ENCODE measurements around the gene FSHR.

The FSHR gene

GRCh38 chr2:48944956-48945355 lies 209.4 kb downstream of the FSHR start:
- no peak overlapping the region for H3K4me3 Mint-ChIP-seq
- no peaks in the 10 kb centered on the region for H3K36me3 Mint-ChIP-seq (ENCODE audit: low read depth)
- no peak for TF ChIP-seq CTCF (IDR thresholded peaks at IDR 0.05; ENCODE audit: unreplicated experiment in 3 of 3)
- no peak overlapping the region for H3K27ac Mint-ChIP-seq
- H3K4me1 Mint-ChIP-seq: peaks cover 23% of the 10 kb centered on the region
- no peaks in the 10 kb centered on the region for H3K27me3 Mint-ChIP-seq (ENCODE audit: low read depth)
- no peaks in the 10 kb centered on the region for H3K9me3 Mint-ChIP-seq

DNA sequence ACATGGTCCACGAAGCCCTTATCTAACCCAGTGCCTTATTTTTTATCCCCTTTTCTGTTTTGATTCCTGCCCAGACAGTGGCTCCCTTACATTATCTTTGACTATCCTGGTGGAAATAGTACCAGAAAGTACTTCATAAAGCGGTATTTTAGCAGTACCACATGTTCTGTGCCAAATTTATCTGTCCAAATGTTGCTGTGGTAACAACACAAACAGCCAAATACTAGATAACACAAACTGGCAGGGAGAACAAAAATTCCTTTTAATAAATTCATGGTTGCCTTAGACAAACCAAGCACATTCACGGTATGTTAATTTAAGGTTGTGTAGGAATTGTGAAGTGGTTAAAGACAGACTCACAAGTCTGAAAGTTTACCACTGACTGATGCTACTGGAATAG lies 210.9 kb downstream of the FSHR start:
- TF ChIP-seq CTCF (IDR thresholded peaks at IDR 0.05; ENCODE audit: unreplicated experiment in 3 of 3): no peak
- H3K9me3 Mint-ChIP-seq: no peaks in the 10 kb centered on the region
- no peaks in the 10 kb centered on the region for H3K36me3 Mint-ChIP-seq (ENCODE audit: low read depth)
- H3K4me3 Mint-ChIP-seq: no peak overlapping the region
- H3K27me3 Mint-ChIP-seq (ENCODE audit: low read depth): no peaks in the 10 kb centered on the region
- H3K27ac Mint-ChIP-seq: no peak overlapping the region
- H3K4me1 Mint-ChIP-seq: peaks cover 19% of the 10 kb centered on the region

DNA sequence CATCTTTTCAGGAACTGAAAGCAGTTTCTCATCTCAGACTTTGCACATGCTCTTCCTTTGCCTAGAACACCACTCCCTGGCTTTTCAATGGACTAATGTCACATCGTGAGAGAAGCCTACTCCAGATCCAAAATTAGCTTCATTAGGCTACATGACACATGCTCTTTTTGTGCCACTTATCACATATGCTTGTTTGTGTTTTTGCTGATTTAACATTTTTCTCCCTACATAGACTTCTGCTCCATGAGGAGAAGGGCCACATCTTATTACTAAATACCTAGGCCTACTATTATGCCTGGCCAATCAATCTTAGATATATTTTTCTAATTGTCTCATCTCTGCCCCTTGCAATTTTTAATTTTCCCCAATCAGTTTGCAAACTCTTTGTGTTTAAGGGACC lies 212.4 kb downstream of the FSHR start:
- TF ChIP-seq CTCF (IDR thresholded peaks at IDR 0.05; ENCODE audit: unreplicated experiment in 3 of 3): no peak
- peaks cover 3% of the 10 kb centered on the region for H3K27me3 Mint-ChIP-seq (ENCODE audit: low read depth)
- no peaks in the 10 kb centered on the region for H3K9me3 Mint-ChIP-seq
- H3K36me3 Mint-ChIP-seq (ENCODE audit: low read depth): no peaks in the 10 kb centered on the region
- no peak overlapping the region for H3K27ac Mint-ChIP-seq
- no peak overlapping the region for H3K4me3 Mint-ChIP-seq
- H3K4me1 Mint-ChIP-seq: peaks cover 18% of the 10 kb centered on the region

GRCh38 chr2:48941456-48941855 lies 212.9 kb downstream of the FSHR start:
- Mint-ChIP-seq H3K27ac (no peak overlapping the region), H3K4me1 (peaks cover 14% of the 10 kb centered on the region), H3K36me3 (ENCODE audit: low read depth) (no peaks in the 10 kb centered on the region), H3K4me3 (no peak overlapping the region), H3K27me3 (ENCODE audit: low read depth) (peaks cover 3% of the 10 kb centered on the region), H3K9me3 (no peaks in the 10 kb centered on the region)
- no peak for TF ChIP-seq CTCF (IDR thresholded peaks at IDR 0.05; ENCODE audit: unreplicated experiment in 3 of 3)

GRCh38 chr2:48940606-48941005 lies 213.7 kb downstream of the FSHR start:
- Mint-ChIP-seq H3K4me1 (peaks cover 14% of the 10 kb centered on the region), H3K27me3 (ENCODE audit: low read depth) (peaks cover 3% of the 10 kb centered on the region), H3K27ac (peak overlapping the region in 1 of 3 experiments; percentile 16), H3K36me3 (ENCODE audit: low read depth) (no peaks in the 10 kb centered on the region), H3K9me3 (no peaks in the 10 kb centered on the region), H3K4me3 (no peak overlapping the region)
- TF ChIP-seq CTCF (IDR thresholded peaks at IDR 0.05; ENCODE audit: unreplicated experiment in 3 of 3): no peak

DNA sequence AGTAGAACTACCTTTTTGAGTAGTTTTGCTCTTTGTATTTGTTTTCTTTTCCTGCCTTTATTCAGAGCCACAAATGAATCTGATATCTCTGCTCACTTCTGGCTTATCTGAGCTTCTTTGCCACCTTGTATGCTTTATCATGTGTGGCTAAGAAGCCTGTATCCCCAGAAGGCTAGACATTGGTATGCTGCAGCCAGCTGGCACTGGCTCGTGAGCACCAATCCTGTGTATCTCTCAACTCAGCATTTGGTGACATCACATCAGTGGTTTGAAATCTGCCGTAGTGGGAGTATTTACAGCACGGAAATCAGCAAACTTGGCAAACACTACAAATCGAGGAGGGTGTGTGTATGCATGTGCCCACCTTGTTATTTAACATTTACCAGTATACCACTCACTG lies 215.1 kb downstream of the FSHR start:
- Mint-ChIP-seq H3K4me1 (peaks cover 14% of the 10 kb centered on the region), H3K9me3 (no peaks in the 10 kb centered on the region), H3K4me3 (no peak overlapping the region), H3K27me3 (ENCODE audit: low read depth) (peaks cover 3% of the 10 kb centered on the region), H3K36me3 (ENCODE audit: low read depth) (no peaks in the 10 kb centered on the region), H3K27ac (no peak overlapping the region)
- TF ChIP-seq CTCF (IDR thresholded peaks at IDR 0.05; ENCODE audit: unreplicated experiment in 3 of 3): no peak
